NCI-H1417 treated with DMSO at 0.1 percent for 48 hours (cell line): ENCODE data around the gene PLAAT5.

Experiments
- DNase-seq: peaks from one replicate; lab custom pipeline; 2025; lab: John Stamatoyannopoulos, UW

The PLAAT5 gene

GRCh38 chr11:63512816-63513215 is 21.8 kb upstream of the PLAAT5 start:
- no peak for DNase-seq

- DNase-seq: no peak
Measured at GRCh38 chr11:63511048-63511748, 20.2 kb upstream of the PLAAT5 start.

- DNase-seq: no peak
Measured at GRCh38 chr11:63510360-63511047, 19.5 kb upstream of the PLAAT5 start.

- no peak for DNase-seq
Measured at GRCh38 chr11:63508745-63509144, 17.8 kb upstream of the PLAAT5 start.

GRCh38 chr11:63508009-63508408 is 17.0 kb upstream of the PLAAT5 start:
- no peak for DNase-seq

GRCh38 chr11:63507511-63507910 is 16.5 kb upstream of the PLAAT5 start:
- no peak for DNase-seq

- no peak for DNase-seq
Measured at GRCh38 chr11:63506876-63507275, 15.9 kb upstream of the PLAAT5 start.

GRCh38 chr11:63505857-63506528 is 15.0 kb upstream of the PLAAT5 start, which contains the start of gene LGALS12:
TSS of gene LGALS12 (plus strand) at chr11:63506084. CDS start at chr11:63506459, 375 bp downstream.
- DNase-seq: no peak

- DNase-seq: no peak
Measured at GRCh38 chr11:63504933-63505586, 14.1 kb upstream of the PLAAT5 start.

GRCh38 chr11:63504054-63504453 is 13.1 kb upstream of the PLAAT5 start:
- DNase-seq: no peak

- DNase-seq: no peak
Measured at GRCh38 chr11:63503492-63503891, 12.5 kb upstream of the PLAAT5 start.

GRCh38 chr11:63502252-63502820 is 11.4 kb upstream of the PLAAT5 start:
- no peak for DNase-seq

- no peak for DNase-seq
Measured at GRCh38 chr11:63501236-63501635, 10.3 kb upstream of the PLAAT5 start.

- no peak for DNase-seq
Measured at GRCh38 chr11:63499874-63500273, 8.9 kb upstream of the PLAAT5 start.

- DNase-seq: no peak
Measured at GRCh38 chr11:63494975-63495374, 4.0 kb upstream of the PLAAT5 start.

- DNase-seq: no peak
Measured at GRCh38 chr11:63493127-63493526, 2.2 kb upstream of the PLAAT5 start.

- DNase-seq: no peak
Measured at GRCh38 chr11:63492441-63492840, 1.5 kb upstream of the PLAAT5 start.

GRCh38 chr11:63491636-63492372 is 837 bp upstream of the PLAAT5 start:
- DNase-seq: no peak

GRCh38 chr11:63491240-63491587 is 247 bp upstream of the PLAAT5 start:
- DNase-seq: no peak

- DNase-seq: no peak
Measured at GRCh38 chr11:63489879-63490278, 1.1 kb downstream of the PLAAT5 start.

GRCh38 chr11:63488789-63489188 is 2.2 kb downstream of the PLAAT5 start:
- DNase-seq: no peak

- DNase-seq: no peak
Measured at GRCh38 chr11:63485777-63486176, 5.2 kb downstream of the PLAAT5 start.
